ENCODE results near the gene PHF10. TPM values are rescaled to one million over a fixed set of nuclear protein-coding genes. Genes with fewer than 3 reads are reported as not detected.

Gene PHF10
- total RNA-seq, 1 donor from 2014 or later = 55.2 TPM

DNA sequence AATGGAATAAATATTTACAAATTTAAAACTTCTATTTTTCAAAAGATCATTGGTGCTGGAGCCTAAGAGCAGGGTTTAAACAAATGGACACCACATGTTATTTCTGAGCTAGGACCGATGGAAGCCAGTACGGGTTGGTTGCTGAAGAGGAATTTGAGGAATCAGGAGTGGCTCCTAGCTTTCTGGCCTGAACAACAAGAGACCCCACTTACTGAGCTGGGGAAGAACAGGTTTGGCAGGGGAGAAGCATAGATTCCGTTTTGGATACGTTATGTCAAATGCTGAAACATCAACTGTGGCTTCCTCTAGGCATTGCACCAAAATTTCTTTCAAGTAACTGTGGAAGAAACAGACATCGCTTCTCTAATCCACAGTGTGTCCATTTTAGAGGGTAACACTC is 29.2 kb downstream of the PHF10 start:
- no peak for DNase-seq (ENCODE audit: missing footprints)
- ATAC-seq = no peak
- intact Hi-C loops (cut with DNase I) = no loop called here

DNA sequence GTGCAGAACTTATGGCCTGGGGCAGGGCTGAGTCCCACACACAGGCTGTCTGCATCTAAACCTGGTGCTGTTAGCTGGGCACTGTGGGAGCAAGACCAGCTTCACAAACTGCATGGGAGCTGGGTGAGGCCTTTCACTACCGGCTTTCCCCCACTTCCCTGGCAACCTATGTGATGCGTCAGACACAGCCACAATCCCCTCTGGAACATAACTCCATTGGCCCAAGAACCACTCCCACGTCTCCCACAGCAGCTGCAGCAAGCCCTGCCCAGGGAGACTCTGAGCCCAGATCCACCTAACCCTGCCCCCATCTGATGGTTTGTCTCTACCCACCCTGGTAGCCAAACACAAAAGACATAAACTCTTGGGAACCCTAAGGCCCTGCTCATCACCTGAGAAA is 31.8 kb downstream of the PHF10 start:
- no peak for ATAC-seq
- intact Hi-C loops (cut with DNase I) = no loop called here
- no peak for DNase-seq (ENCODE audit: missing footprints)

DNA sequence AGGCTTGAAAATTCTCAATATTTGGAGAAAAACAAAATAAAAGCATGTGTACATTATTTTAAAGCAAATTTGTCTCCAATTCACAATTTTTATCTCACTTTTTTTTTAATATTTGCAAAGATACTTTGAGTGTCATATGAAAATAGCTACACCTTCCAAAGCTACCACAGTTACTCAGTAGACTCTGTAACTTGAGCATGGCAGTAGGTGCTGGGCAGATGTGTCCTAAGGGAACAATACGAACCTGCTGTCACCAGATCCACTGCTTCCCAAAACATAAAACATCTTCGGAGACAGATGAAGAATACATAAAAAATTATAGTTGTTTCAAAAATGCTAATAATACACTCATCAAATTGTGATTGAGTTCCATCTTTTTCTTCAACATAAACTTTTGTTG is 33.0 kb downstream of the PHF10 start:
- intact Hi-C loops (cut with DNase I) = no loop called here
- DNase-seq (ENCODE audit: missing footprints) (no peak), ATAC-seq (no peak)

DNA sequence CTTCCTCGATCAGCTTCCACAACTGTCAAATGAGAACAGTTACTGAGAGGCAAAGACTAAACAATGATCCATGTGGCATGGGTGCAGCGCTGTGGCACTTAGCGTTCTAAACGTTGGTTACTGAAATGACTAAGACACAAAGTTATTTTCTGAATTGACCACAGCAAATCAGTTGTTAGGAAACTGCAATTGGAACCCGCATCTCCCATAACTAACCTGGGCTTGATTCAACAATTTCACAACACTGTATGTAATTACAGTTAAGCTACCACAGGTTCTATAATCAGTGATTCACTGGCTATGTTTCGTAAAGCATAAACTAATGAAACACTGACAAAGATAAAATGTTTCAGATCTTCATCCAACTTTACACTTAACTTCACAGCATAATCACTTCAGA is 35.0 kb downstream of the PHF10 start:
- intact Hi-C loops (cut with DNase I) = no loop called here
- no peak for DNase-seq (ENCODE audit: missing footprints)
- no peak for ATAC-seq

DNA sequence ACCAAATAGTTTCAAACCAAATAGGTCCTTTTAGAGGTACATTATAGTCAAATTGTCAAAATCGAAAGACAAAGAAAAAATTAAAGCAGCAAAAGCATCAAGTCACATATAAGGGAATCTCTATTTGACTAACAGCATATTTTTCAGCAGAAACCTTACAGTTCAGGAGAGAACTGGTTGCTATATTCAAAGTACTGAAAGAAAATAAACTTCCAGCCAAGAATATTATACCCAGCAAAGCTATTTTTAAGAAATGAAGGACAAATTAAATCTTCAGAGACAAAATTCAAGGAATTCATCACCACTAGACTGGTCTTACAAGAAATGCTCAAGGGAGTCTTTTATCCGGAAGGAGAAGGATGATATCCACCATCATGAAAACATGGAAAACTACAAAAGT is 38.4 kb downstream of the PHF10 start:
- DNase-seq (ENCODE audit: missing footprints) (no peak), ATAC-seq (no peak)
- intact Hi-C loops (cut with DNase I) = no loop called here

DNA sequence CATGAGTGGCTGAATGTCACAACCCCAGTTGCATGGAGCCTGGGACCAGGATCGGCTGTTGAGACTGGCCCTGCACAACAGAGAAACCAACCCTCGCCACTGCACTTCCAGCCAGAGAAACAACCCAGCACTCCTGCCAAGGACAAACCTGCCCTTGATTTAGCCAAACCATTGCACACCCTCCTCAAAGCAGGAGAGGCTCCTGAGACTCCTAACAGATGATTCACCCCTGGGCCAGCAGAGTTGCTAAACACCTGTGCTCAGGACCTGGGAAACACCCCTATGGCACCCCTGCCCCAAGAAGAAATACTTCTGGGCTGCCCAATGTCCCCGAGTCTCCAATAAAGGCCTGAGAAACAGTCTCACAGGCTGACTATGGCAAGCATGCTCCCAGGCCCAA is 40.2 kb downstream of the PHF10 start:
- intact Hi-C loops (cut with DNase I) = no loop called here
- no peak for ATAC-seq
- no peak for DNase-seq (ENCODE audit: missing footprints)

DNA sequence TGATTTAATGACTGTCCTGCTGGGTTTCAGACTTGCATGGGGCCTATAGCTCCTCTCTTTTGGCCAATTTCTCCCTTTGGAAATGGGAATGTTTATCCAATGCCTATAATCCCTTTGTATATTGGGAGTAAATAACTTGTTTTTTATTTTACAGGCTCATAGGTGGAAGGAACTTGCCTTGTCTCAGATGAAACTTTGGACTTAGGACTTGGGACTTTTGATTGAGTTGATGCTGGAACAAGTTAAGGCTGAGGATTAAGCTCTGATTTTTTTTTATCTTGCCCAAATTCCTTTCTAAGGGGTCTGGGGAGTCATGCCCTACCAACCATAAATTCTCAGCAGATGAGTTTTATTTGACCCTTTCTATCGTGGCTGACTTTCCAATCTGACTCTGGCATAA is 46.0 kb downstream of the PHF10 start:
- ATAC-seq = no peak
- intact Hi-C loops (cut with DNase I) = no loop called here
- no peak for DNase-seq (ENCODE audit: missing footprints)

DNA sequence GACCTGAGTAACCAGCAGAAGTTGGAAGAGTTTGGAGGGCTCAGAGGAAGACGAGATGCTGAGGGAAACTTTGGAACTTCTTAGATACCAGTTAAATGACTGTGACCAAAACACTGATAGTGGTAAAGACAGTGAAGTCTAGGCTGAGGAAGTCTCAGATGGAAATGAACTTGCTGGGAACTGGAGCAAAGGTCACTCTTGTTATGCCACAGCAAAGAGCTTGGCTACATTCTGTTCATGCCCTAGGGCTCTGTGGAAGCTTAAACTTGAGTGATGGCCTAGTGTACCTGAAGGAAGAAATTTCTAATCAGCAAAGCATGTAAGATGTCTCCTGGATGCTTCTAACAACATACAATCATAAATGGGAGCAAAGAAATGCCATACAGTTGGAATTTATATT is 47.2 kb downstream of the PHF10 start:
- intact Hi-C loops (cut with DNase I) = no loop called here
- no peak for DNase-seq (ENCODE audit: missing footprints)
- no peak for ATAC-seq

DNA sequence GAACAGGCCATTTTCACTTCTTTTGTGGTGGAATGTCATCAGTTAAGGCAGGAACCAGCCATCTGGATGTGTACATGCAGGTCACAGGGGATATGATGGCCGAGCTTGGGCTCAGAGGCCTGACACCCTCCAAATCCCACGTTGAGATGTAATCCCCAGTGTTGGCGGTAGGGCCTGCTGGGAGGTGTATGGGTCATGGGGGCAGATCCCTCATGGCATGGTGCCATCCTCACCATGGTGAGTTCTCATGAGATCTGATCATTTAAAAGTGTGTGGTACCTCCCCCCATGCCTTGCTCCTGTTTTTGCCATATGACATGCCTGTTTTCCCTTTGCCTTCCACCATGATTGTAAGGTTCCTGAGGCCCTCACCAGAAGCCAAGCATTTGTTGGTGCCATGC is 49.3 kb downstream of the PHF10 start:
- intact Hi-C loops (cut with DNase I) = no loop called here
- ATAC-seq (no peak), DNase-seq (ENCODE audit: missing footprints) (no peak)

DNA sequence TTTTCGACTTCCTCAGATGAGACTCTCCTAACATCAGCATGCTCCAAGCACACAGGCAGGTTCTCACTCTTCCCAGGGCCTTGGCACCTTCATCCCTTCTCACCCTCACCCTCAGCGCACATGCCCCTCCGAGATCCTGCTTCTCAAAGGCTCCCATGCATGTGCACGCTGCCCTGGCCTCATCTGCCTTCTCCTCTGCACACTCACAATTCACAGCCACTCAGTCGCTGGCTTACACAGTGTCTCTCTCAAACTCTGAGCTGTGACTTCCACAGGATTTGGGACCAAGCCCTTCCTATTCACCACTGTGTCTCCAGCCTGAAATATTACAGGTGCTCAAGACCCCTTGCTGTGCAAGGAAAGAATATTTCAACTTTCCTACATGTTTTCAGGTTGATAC is 52.7 kb downstream of the PHF10 start:
- intact Hi-C loops (cut with DNase I) = no loop called here
- no peak for ATAC-seq
- no peak for DNase-seq (ENCODE audit: missing footprints)

DNA sequence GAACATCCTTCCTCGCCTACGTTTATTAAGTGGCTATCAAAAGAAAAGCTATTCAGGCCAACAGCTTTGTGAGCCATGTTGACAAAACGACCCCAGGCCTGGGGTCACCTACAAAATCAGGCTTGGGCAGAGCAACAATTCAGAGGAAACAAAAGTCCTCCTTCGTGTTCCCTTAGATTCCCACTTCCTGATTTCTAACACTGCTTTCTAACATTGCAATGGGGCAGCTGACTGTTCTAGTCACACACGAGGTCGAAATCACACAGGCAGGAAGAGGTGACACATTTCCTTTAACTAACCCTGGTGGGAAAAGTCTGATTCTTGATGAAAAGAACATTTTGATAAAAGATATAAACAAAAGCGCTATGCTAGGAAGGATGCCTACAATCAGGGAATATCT is 54.4 kb downstream of the PHF10 start:
- no peak for DNase-seq (ENCODE audit: missing footprints)

DNA sequence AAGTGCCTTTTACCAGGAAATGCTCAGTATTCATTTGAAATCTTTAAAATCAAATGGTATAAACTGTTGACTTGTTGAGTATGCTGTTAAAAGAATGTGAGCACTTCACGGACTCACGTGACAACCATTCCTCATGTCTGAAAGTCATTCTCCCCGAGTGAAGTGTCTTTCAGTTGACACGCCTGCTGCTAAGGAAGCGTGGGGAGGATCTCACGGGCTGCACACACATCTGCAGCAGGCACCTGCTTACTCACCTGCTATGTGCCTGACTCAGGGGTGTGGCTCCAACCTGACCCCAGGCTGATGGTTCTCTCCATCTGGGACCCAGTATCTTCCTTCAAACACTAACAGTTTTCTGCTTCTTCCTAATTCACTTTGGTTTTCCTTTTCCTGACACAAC is 55.2 kb downstream of the PHF10 start:
- ATAC-seq (no peak), DNase-seq (ENCODE audit: missing footprints) (no peak)

More for the DNA sequence above, 54.4 kb downstream of the PHF10 start:
- intact Hi-C loops (cut with DNase I) = no loop called here
- ATAC-seq = no peak

DNA sequence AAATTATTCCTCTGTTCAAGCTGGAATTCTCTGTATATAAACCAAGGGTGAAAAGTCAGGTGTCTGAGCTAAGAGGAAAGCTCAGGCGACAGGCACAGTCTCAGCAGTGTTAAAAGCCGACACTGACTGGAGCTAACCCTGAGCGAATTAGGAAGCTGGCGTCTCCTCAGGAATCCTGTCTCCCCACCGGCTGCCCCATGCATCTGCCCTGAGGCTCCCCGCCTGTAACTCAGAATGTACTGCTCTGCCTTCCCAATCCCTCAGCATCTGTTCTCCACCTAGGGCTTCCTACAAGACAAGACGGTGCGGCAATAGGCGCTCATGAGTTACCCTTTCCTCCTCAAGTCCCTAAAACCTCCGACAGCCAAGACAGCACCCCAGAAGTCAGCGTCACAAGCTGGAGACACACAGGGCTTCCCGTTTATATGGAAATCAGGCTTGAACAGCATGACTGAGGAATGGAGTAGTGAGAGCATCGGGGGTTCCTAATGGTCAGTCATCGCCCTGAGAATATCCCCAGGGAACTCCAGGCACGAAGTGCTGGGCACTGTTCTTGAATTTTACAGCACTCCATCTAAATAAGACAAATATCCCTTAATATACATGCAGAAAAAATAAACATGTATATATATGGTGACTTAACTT is 56.0 kb downstream of the PHF10 start:
- intact Hi-C loops (cut with DNase I) = no loop called here
- ATAC-seq = no peak
- DNase-seq (ENCODE audit: missing footprints) = no peak

More for the DNA sequence above, 55.2 kb downstream of the PHF10 start:
- intact Hi-C loops (cut with DNase I) = no loop called here

DNA sequence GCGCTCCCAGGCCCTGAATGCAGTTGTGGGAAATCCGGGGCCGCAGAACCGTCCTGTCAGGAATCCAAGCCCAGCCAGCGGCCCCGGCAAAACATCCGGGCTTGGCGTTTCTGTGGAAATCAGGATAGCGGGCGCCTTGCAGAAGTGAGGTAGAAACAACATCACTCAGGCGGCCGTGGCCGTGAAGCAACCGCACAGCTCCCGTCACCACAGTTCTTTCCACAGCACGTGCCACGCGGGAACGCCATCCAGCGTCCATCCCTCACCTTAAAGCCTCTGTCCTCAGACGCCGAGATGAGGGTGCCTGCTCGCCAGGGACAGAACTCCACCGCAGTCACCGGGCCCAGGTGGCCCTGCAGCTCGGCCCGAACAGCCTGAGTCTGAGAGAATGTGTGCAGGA is 56.6 kb downstream of the PHF10 start:
- intact Hi-C loops (cut with DNase I) = no loop called here

DNA sequence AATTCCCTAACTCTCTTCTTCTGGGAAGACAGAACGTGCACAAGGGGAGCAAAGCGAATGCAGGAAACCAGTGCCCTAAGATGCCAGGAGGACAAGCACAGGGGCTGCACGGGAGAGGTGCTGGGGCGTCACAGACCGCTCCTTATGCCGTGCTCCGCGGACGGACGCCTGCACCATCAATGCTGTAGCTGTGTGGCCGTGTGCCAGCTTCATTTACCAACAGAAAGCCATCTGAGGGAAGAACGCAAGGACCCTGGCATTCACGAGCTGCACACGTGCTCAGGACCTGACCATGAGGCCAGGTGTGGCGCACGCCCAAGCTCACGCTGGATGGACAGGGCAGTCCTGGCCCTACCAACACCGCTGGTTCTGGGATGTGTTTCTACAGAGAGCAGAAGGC is 57.9 kb downstream of the PHF10 start:
- no peak for ATAC-seq
- no peak for DNase-seq (ENCODE audit: missing footprints)
- intact Hi-C loops (cut with DNase I) = no loop called here

More for the DNA sequence above, 56.6 kb downstream of the PHF10 start:
- DNase-seq (ENCODE audit: missing footprints) (no peak), ATAC-seq (no peak)

DNA sequence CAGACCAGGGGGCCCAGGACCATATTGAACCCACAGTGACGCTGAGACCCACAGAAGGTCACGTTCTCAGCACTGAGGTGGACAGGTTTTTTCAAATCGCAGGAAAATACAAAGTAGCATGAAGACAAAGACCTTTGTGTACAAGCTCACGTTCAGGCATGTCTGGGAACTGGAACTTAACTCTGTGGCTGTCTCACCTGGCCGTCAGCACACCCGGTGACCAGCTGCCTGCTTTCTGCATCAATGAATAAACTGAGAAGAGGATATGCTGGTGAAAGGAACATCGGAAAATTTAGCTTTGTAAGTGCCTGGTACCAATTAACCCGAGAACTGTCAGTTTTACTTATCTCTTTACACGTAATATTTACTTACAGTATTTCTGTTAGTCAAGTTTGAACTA is 59.0 kb downstream of the PHF10 start:
- intact Hi-C loops (cut with DNase I) = no loop called here
- ATAC-seq = no peak
- no peak for DNase-seq (ENCODE audit: missing footprints)

DNA sequence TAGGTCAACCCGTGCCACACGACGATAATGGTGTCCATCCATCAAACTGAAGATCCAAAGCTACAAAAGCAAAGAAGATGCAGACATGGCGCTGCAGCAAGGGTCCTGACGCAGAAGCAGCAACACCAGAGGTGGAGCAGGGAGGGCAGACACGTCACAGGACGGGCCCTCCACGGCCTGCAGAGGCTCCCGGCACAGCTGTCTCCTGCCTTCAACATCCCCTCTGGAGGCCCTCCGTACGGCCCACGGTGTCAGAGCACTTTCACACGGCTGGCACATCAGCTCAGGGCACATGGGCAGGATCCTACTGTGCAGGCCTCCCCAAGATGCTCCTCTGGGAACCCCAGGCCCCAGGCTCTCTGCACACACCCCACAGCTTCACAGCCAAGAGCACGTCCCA is 60.1 kb downstream of the PHF10 start:
- no peak for ATAC-seq
- intact Hi-C loops (cut with DNase I) = no loop called here
- no peak for DNase-seq (ENCODE audit: missing footprints)

DNA sequence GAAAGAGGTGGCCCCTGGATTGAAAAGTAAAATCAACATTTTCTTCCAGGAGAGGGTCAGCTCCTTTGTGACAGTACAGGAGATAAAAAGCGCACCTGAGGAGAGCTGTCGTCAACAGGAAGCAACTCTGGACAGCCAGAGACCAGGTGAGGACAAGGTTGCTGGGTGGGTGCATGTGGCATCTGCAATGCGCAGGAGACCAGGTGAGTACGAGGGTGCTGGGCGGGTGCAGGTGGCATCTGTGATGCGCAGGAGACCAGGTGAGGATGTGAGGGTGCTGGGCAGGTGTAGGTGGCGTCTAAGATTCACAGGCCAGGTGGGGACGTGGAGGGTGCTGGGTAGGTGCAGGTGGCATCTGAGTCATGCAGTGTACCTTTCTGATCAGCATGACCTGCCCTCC is 60.8 kb downstream of the PHF10 start:
- DNase-seq (ENCODE audit: missing footprints) (no peak), ATAC-seq (no peak)
- intact Hi-C loops (cut with DNase I) = no loop called here

DNA sequence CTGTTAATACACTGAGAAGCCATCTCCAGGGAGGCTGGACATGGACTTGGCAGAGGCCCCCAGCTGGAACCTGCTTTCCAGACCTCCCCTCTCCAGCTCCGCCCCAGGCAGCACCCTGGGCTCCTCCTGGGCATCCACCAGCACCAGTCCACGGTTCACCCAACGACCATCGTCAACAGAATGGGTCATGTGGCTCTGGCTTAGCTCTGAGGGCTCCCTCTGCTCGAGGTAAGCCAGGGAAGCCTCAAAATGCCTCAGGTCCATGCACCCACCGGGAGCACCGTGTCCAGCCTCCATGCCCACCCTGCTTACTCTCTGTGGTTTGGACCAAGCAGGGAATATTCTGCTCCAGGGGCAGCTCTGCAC is 62.9 kb downstream of the PHF10 start:
- ATAC-seq (no peak), DNase-seq (ENCODE audit: missing footprints) (no peak)
- intact Hi-C loops (cut with DNase I) = no loop called here

DNA sequence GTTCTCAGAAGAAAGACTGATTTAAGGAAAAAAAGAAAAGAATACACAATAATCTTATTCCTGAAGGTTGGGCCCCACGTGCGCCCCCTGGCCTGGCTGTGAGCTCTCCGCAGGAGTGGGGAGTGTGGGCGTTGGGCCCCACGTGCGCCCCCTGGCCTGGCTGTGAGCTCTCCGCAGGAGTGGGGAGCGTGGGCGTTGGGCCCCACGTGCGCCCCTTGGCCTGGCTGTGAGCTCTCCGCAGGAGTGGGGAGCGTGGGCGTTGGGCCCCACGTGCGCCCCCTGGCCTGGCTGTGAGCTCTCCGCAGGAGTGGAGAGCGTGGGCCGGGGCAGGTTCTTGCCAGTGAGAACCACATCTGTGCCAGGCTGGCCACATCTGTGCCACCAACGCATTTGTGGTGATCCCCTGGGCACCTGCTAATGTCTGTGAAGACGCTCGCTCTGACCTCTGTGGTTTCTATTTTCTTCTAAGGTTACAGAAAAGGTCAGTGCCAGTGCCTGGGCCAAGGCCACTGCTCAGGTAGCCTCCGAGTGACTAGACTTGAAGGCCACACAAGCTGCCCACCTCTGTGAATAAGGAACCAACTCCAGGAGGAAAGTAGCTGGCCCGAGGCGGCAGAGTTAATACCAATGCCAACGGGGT is 63.4 kb downstream of the PHF10 start:
- ATAC-seq (no peak), DNase-seq (ENCODE audit: missing footprints) (no peak)
- intact Hi-C loops (cut with DNase I) = no loop called here

Measured in Right ventricle myocardium inferior (tissue), 1 donor.